Epithelial cell of esophagus (primary cell): ENCODE data around the gene UPK1B.
A peak's percentile ranks its signal among the peaks of the same experiment; 100 is the strongest.

ENCODE experiments used
- DNase-seq: peaks from one replicate; pipeline ENCODE4 v3.0.0; 2010; ENCODE audit warnings: low read depth
- H3K4me3 ChIP-seq: 2 replicates; pipeline ENCODE4 v1.5.1; 2011; ENCODE audit warnings: mild to moderate bottlenecking, low read length, control low read depth
- TF ChIP-seq, protein P1 (sequence below): IDR thresholded peaks from 2 replicates; pipeline ENCODE4 v1.5.1; 2011; ENCODE audit warnings: low read depth, mild to moderate bottlenecking, low read length, control low read depth, inconsistent platforms; ENCODE audit not compliant: insufficient read depth; ENCODE audit errors: missing control alignments

The UPK1B gene

DNA sequence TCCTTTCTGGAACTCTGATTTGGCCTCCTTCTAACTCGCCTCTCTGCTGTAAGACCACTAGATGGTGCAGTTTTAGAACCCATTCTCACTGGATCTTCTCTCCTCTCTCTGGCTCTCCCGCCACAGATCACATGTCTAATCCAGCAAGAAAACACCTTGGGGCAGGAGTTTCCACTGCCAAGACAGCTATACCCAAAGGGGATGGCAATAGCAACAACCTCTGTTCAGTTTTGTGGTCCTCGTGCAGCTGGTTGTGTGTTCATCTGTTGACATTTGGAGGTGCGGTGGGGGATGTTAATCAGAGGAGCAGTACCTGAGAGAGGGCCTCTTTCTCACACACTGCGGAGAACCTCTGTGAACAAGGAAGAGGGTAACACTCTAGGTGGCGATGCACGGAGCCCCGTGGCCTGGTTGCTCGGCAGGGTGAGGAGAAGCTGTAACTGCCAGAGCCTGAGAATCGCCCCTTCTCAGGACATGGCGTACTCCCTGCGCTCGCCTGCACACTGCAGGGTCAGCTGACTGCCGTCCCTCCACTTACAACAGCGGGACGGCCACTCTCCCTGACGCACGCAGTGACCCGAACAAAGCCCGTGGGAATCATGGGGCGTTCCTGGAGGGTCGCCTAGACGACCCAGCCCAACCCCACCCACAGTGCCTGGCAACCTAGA is 27.8 kb upstream of the UPK1B start, which contains the start of gene TEX55:
TSS of gene TEX55 (plus strand) at position 666 of the 668 bp plus-strand sequence. CDS start 25 bp downstream, outside the sequence.
- TF ChIP-seq, protein P1, sequence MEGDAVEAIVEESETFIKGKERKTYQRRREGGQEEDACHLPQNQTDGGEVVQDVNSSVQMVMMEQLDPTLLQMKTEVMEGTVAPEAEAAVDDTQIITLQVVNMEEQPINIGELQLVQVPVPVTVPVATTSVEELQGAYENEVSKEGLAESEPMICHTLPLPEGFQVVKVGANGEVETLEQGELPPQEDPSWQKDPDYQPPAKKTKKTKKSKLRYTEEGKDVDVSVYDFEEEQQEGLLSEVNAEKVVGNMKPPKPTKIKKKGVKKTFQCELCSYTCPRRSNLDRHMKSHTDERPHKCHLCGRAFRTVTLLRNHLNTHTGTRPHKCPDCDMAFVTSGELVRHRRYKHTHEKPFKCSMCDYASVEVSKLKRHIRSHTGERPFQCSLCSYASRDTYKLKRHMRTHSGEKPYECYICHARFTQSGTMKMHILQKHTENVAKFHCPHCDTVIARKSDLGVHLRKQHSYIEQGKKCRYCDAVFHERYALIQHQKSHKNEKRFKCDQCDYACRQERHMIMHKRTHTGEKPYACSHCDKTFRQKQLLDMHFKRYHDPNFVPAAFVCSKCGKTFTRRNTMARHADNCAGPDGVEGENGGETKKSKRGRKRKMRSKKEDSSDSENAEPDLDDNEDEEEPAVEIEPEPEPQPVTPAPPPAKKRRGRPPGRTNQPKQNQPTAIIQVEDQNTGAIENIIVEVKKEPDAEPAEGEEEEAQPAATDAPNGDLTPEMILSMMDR: peak; percentile 84
- no peak within 1 kb of the TSS for H3K4me3 ChIP-seq
- DNase-seq: peak; percentile 73

DNA sequence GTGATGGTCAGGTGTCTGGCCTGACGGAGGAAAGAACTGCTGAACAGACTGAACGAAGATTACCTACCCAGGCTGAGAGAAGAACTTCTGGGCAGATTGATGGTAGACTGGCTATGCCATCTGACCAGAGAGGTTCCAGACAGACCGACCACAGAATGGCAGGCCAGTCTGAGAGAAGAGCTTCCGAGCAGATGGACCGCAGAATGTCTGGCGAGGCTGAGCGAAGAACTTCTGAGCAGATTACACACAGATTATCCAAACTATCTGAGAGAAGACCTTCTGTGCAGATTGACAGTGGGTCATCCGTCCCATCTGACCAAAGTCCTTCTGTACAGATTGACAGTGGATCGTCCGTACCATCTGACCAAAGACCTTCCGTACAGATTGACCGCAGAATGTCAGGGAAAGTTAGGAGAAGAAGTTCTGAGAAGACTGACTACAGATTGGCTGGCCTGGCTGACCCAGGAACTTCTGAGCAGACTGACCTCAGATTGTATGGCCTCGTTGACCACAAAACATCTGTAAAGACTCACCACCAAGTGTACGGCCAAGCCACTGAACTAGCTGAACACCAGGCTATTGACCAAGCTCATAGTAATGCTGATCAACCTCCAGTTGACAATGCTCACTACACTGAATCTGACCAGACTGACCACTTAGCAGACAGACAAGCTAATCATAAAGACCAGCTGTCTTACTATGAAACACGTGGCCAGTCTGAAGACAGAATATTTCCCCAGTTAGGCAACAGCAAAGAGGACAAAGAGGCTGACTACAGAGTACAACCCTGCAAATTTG is 26.6 kb upstream of the UPK1B start:
- no peak for DNase-seq
- no peak overlapping the region for H3K4me3 ChIP-seq
- TF ChIP-seq, protein P1: no peak

DNA sequence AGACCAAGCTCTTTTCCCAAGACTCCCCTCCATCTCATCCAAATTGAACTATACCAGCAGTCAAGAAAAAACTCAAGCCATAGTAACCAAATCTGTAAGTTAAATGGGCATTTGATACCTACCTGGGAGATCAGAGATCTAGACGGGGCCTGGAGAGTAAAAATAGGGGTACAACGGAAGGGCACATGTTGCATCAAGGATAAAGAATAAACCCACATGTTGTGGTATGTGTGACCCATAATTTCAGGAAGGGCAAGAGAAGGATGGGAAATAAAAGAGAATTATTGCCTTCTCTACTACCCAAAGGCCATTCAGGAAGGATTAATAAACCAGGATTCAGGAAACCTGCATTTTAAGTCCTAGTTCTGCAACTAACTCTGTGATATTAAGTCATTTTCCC is 25.9 kb upstream of the UPK1B start:
- TF ChIP-seq, protein P1: no peak
- no peak for DNase-seq
- no peak overlapping the region for H3K4me3 ChIP-seq

DNA sequence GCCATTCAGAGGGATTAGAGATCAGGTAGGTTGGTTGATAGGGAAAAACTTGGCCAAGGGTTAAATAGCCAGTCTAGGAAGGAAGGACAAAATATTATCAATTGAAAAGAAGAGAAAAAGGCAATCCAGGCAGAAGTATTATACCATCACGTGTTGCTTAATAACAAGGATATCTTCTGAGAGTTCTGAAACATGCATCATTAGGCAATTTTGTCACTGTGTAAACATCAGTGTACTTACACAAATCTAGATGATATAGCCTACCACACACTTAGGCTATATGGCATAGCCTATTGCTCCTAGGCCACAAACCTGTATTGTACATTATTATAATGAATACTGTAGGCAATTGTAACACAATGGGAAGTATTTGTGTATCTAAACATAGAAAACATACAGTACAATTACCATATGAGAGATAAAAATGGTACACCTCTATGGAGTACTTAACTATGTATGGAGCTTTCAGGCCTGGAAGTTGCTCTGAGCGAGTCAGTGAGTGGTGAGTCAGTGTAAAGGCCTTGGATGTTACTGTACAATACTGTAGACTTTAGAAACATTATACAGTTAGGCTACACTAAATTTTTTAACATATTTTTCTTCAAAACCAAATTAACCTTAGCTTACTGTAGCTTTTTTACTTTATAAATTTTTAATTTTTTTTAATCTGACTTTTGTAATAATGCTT is 24.8 kb upstream of the UPK1B start:
- TF ChIP-seq, protein P1: no peak
- DNase-seq: peak; percentile 82
- no peak overlapping the region for H3K4me3 ChIP-seq

DNA sequence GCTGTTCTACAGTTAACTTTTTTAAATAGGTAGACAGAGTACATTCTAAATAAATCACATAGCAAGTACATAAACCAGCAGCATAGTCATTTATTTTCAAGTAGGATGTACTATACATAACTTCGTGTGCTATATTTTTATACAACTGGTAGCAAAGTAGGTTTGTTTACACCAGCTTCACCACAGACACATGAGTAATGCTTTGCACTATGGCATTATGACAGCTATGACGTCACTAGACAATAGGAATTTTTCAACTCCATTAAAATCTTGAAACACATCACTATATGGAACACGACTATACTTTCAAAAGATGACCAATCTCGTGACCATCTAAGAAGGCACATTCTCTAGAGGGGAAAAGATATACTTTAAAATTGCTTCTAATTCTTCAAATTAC is 23.9 kb upstream of the UPK1B start:
- TF ChIP-seq, protein P1: no peak
- H3K4me3 ChIP-seq: no peak overlapping the region
- DNase-seq: peak; percentile 54

DNA sequence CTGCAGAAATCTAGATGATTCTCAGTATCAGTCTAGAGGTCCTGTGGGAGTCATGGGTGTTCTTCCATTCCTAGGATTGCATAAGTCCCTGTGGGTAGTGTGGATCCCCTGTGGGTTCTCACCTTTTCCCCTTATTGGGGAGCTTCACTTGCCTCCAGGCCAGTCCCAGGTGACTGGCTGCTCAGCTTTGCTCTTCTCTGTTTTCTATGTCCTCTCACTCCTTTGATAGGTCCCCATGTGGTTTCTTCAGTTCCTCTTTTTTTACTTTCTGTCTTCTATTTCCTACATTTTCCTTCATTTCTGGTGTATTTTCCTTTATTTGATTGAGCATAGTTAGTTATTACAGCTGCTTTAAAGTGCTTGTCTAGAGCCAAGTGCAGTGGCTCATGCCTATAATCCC is 16.5 kb upstream of the UPK1B start:
- no peak overlapping the region for H3K4me3 ChIP-seq
- TF ChIP-seq, protein P1: no peak
- DNase-seq: no peak
